ENCODE measurements around the gene RAPGEF2. TPM values are rescaled to one million over a fixed set of nuclear protein-coding genes. Genes with fewer than 3 reads are reported as not detected.

RAPGEF2 gene
- total RNA-seq, 1 experiment from 2014 or later = 17.6 TPM

DNA sequence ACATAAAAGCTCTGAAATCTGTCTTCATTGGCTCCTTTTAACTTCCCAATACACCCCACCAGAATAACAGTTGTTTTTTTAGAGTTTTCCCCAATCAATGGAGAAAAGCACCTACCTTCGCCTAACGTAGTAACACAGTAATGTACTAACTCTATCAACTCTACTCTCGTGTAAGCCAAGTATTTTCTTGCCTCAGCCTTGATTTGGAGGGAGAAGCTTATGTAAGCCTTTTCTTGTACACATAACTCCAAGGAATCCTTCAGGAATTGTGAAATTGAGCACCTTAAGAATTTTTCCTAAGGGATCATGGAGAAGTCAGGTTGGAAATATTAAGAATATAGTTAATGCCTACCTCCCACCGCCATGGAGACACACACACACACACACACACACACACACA is 181.2 kb downstream of the RAPGEF2 start:
- intact Hi-C loops (cut with micrococcal nuclease; ENCODE audit: unreplicated experiment) (no loop called here), in situ Hi-C loops (cut with HindIII; ENCODE audit: low pct_unique_long_range_greater_than_20kb, low sequenced_read_pairs) (no loop called here)
- ChIA-PET CTCF (no interaction called here), POLR2A (no interaction called here)
- Histone ChIP-seq H3K36me3 (ENCODE audit: control insufficient read depth, insufficient read depth, low read length) (no peaks in the 10 kb centered on the region), H3K27me3 (ENCODE audit: control insufficient read depth, insufficient read depth, low read length) (no peaks in the 10 kb centered on the region), H3K4me3 (ENCODE audit: low read depth in 2 of 2, low read length in 2 of 2) (no peak overlapping the region), H3K9me3 (ENCODE audit: control insufficient read depth, insufficient read depth, low read depth, low read length) (no peaks in the 10 kb centered on the region), H3K27ac (ENCODE audit: low read length) (no peak overlapping the region), H3K4me1 (ENCODE audit: control insufficient read depth, insufficient read depth, low read length) (no peaks in the 10 kb centered on the region)
- TF ChIP-seq, protein P1, sequence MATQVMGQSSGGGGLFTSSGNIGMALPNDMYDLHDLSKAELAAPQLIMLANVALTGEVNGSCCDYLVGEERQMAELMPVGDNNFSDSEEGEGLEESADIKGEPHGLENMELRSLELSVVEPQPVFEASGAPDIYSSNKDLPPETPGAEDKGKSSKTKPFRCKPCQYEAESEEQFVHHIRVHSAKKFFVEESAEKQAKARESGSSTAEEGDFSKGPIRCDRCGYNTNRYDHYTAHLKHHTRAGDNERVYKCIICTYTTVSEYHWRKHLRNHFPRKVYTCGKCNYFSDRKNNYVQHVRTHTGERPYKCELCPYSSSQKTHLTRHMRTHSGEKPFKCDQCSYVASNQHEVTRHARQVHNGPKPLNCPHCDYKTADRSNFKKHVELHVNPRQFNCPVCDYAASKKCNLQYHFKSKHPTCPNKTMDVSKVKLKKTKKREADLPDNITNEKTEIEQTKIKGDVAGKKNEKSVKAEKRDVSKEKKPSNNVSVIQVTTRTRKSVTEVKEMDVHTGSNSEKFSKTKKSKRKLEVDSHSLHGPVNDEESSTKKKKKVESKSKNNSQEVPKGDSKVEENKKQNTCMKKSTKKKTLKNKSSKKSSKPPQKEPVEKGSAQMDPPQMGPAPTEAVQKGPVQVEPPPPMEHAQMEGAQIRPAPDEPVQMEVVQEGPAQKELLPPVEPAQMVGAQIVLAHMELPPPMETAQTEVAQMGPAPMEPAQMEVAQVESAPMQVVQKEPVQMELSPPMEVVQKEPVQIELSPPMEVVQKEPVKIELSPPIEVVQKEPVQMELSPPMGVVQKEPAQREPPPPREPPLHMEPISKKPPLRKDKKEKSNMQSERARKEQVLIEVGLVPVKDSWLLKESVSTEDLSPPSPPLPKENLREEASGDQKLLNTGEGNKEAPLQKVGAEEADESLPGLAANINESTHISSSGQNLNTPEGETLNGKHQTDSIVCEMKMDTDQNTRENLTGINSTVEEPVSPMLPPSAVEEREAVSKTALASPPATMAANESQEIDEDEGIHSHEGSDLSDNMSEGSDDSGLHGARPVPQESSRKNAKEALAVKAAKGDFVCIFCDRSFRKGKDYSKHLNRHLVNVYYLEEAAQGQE (IDR thresholded peaks at IDR 0.05; ENCODE audit: insufficient read depth in 1 of 2, low read depth in 2 of 2, low read length in 1 of 2) = no peak
- TF ChIP-seq, protein P2, sequence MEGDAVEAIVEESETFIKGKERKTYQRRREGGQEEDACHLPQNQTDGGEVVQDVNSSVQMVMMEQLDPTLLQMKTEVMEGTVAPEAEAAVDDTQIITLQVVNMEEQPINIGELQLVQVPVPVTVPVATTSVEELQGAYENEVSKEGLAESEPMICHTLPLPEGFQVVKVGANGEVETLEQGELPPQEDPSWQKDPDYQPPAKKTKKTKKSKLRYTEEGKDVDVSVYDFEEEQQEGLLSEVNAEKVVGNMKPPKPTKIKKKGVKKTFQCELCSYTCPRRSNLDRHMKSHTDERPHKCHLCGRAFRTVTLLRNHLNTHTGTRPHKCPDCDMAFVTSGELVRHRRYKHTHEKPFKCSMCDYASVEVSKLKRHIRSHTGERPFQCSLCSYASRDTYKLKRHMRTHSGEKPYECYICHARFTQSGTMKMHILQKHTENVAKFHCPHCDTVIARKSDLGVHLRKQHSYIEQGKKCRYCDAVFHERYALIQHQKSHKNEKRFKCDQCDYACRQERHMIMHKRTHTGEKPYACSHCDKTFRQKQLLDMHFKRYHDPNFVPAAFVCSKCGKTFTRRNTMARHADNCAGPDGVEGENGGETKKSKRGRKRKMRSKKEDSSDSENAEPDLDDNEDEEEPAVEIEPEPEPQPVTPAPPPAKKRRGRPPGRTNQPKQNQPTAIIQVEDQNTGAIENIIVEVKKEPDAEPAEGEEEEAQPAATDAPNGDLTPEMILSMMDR (IDR thresholded peaks at IDR 0.05) = no peak
- TF ChIP-seq TCF7L2 (IDR thresholded peaks at IDR 0.05; ENCODE audit: low read depth, low read length) (no peak), SIN3A (IDR thresholded peaks at IDR 0.05; ENCODE audit: borderline replicate concordance, insufficient read depth, low read depth, low read length) (no peak), POLR2AphosphoS5 (IDR thresholded peaks at IDR 0.05; ENCODE audit: low read depth, low read length) (no peak)
- ATAC-seq (no peak), DNase-seq (ENCODE audit: low read depth, low spot score) (no peak)
- no TSS peak for BruUV-seq (replicated peaks)

DNA sequence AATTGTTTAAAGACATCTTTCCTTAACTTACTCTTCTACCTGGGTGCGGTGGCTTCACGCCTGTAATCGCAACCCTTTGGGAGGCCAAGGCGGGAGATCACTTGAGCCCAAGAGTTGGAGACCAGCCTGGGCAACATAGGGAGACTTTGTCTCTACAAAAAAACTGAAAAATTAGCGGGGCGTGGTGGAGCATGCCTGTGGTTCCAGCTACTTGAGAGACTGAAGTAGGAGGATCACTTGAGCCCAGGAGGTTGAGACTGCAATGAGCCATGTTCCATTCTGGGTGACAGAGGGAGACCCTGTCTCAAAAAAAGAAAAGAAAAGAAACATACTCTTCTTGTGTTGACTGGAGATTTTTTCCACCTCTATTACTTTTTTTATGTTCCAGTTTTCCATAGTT is 181.9 kb downstream of the RAPGEF2 start:
- ATAC-seq (no peak), DNase-seq (ENCODE audit: low read depth, low spot score) (no peak)
- TF ChIP-seq TCF7L2 (IDR thresholded peaks at IDR 0.05; ENCODE audit: low read depth, low read length) = no peak
- TF ChIP-seq SIN3A (IDR thresholded peaks at IDR 0.05; ENCODE audit: borderline replicate concordance, insufficient read depth, low read depth, low read length) = no peak
- TF ChIP-seq, protein P2 (IDR thresholded peaks at IDR 0.05) = no peak
- TF ChIP-seq POLR2AphosphoS5 (IDR thresholded peaks at IDR 0.05; ENCODE audit: low read depth, low read length) = no peak
- TF ChIP-seq, protein P1 (IDR thresholded peaks at IDR 0.05; ENCODE audit: insufficient read depth in 1 of 2, low read depth in 2 of 2, low read length in 1 of 2) = no peak
- in situ Hi-C loops (cut with HindIII; ENCODE audit: low pct_unique_long_range_greater_than_20kb, low sequenced_read_pairs) = no loop called here
- intact Hi-C loops (cut with micrococcal nuclease; ENCODE audit: unreplicated experiment) = no loop called here
- Histone ChIP-seq H3K27ac (ENCODE audit: low read length) (no peak overlapping the region), H3K9me3 (ENCODE audit: control insufficient read depth, insufficient read depth, low read depth, low read length) (no peaks in the 10 kb centered on the region), H3K27me3 (ENCODE audit: control insufficient read depth, insufficient read depth, low read length) (no peaks in the 10 kb centered on the region), H3K4me3 (ENCODE audit: low read depth in 2 of 2, low read length in 2 of 2) (no peak overlapping the region), H3K36me3 (ENCODE audit: control insufficient read depth, insufficient read depth, low read length) (no peaks in the 10 kb centered on the region), H3K4me1 (ENCODE audit: control insufficient read depth, insufficient read depth, low read length) (no peaks in the 10 kb centered on the region)
- ChIA-PET CTCF (no interaction called here), POLR2A (no interaction called here)
- BruUV-seq (replicated peaks) = no TSS peak

Data from Panc1 (cell line).